ENCODE data around the gene ZNF684.
"Not testable (repeated sequence)": the region's sequence is repeated elsewhere in the genome, so short reads cannot be mapped to it uniquely, and the experiment has no call there.

ZNF684 gene

GRCh38 chr1:40531381-40532061, at the start of gene ZNF684:
TSS of gene ZNF684 (plus strand) at chr1:40531637. CDS start at chr1:40533167, 1,530 bp downstream.
- peak; percentile 76 to 80 for DNase-seq

DNA sequence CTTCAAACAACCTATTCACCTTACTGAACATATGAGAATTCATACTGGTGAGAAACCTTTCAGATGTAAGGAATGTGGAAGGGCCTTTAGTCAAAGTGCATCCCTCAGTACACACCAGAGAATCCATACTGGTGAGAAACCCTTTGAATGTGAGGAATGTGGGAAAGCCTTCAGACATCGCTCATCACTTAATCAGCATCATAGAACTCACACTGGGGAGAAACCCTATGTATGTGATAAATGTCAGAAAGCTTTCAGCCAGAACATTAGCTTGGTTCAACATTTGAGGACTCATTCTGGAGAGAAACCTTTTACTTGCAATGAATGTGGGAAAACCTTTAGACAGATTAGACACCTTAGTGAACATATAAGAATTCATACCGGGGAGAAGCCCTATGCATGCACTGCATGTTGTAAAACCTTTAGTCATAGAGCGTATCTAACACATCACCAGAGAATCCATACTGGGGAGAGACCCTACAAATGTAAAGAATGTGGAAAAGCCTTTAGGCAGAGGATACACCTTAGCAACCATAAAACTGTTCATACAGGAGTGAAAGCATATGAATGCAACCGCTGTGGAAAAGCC, 36.0 kb upstream of the ZNF684 start:
- no peak for DNase-seq

- not testable (repeated sequence) for DNase-seq
Measured at GRCh38 chr1:40502651-40503050, 28.8 kb upstream of the ZNF684 start.

DNA sequence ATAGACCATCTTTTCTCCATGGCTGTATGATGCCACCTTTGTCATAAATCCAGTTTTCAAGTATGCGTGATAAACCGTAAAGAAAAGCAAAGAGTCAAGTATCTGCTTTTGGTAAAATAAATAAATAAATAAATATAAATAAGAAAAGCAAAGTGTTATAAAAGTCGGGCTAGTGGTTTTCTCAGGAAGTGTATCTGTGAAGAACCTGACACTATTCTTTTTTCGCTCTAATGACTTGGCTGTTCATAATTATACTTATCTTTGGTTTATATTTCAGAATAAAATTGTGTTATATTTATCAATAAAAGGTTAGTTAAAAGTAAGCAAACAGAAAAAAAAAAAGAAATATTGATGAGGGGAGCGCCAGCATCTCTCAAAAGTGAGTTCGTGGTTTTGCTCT, 23.5 kb upstream of the ZNF684 start:
- no peak for DNase-seq

DNA sequence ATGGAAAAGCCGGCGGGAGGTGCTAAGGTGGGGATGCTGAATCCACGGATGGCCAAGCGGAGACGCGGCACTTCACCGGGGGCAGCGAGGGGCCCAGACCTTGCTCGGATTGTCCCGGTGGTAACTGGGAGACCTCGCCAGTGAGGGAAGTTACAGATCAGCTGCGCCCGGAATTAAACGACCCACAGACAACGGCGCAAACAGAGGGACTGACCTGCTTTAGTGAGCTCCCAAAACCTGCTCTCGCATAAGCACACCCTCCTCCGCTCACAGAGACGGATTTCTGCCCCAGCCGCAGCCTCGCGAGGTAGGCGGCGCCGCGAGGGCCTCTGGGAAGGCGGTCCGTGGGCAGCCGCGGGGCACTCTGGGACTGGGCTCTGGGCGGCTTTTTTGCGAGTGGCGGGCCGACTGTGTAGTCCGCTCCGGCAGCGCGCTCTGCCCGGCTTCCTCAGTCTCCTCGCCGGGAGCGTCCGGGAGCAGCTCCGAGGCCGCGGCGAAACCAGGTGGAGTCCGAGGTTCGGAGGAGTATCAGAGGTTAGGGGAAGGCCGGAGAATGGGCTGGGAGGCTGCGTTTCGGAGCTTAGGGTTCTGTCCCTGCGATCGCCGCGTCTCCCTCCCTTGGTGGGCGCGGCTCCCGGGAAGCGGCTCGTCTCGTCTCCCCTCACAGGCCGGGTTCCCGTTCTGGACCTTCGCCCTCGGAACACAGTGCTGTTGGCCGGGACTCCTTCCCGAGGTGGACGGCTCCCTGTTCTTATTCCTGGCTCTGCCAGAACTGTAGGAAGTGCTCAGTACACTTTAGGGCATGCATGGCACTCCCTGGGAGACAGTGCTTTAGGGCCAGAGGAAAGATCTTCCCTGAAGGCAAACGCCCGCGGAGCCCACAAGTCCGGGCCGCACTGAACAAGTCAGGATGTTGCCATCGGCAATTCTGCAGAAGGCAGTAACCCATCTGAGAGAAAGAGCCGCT, 22.8 kb upstream of the ZNF684 start, which contains the start of gene EXO5:
Gene EXO5, plus strand, starts transcription at position 393 of the 967 bp plus-strand sequence. CDS start 5,778 bp downstream, outside the sequence.
- DNase-seq, result peak; percentile 27 to 62

- no peak for DNase-seq
Measured at GRCh38 chr1:40519517-40519916, 11.9 kb upstream of the ZNF684 start.

DNA sequence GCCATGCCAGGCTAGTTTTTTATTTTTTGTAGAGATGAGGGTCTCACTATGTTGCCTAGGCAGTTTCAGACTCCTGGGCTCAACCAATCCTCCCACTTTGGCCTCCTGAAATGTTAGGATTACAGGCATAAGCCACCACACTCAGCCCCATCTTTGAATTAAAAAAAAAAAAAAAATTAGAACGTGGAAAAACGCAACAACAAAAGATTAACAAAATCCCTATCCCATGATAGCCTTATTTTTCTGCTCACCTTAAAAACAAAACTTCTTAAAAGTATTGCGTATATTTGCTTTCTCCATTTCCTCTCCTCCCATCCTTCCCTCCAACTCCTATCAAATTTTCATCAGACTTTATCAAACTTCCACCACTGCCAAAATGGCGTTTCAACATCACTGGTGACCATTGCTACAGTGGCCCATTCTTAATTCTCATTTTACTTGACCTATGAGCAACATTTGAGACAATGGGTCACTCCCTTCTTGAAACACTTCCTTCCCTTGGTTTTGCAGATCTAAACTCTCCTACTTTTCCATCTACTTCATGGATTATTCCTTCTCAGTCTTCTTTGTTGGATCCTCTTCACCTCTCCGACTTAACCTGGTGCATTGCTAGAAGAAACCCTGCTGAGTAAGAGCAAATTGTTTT, 579 bp upstream of the ZNF684 start:
- no peak for DNase-seq

DNA sequence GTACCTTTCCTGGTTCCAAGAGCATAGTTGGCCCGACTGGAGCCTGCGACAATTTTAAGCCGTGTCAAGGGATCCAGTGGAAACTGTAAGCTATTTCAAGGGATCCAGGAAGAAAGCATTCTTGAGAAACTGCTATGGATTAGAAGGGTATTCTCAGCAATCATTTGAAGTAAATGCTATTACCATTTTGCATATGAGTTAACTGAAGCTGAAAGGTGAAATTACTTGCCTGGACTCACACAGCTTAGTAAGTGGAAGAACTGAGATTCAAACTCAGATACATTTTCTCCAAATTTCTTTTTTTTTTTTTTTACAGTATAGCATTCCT, 589 bp downstream of the ZNF684 start:
- DNase-seq, result no peak

DNA sequence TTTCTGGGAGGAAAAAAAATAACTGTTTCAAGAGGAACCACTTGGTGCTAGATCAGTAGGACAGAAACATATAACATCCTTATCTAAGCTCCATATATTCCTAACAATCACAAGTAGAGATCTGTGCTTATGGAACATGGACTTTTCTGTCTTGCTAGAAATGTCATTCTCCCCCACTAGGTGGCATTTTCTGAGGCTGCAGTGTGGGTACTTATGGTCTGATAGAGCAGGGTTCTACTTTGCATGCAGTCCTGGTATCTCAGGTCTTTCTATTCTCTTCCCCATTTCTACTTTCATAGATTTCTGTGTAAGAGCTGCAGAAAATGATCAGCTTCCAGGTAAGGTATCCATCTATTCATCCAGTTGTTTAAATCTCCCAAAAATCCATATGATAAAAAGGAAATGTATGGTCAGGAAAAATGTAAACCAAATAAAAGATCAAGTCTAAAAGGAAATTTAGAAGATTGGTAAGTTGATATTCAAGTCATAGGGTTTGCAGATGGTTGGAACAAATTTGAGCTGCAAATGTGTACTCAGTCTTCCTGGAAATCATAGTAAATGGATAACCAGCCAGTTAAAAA, 1.5 kb downstream of the ZNF684 start:
- no peak for DNase-seq

DNA sequence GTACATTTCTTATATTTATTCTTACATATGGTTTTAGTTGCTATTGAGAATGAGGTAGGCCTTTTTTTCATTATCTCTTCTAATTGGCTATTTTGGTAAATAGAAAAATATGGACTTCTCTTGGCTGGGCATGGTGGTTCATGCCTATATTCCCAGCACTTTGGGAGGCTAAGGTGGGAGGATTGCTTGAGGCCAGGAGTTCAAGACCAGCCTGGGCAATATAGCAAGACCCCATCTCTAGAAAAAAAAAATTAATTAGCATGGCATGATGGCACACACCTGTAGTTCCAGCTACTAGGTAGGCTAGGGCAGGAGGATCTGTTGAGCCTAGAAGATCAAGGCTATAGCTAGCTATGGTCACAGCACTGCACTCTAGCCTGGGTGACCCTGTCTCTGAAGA, 3.2 kb downstream of the ZNF684 start:
- no peak for DNase-seq

DNA sequence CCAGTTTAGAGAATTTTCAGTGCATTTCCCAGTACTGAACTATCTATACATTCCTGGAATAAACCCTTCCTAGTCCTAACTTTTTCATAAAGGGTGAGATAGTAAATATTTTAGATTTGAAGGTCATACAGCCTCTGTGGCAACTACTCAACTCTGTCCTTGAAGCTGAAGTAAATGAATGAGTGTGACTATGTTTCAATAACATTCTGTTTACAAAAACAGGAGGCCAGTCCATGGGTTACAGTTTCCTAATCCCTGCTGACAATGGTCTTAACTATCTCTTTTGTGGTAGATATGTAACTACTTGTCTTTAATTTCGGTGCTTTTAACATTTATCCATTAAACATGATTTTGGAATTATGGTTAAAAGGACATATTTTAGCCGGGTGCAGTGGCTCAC, 4.3 kb downstream of the ZNF684 start:
- DNase-seq, result no peak

GRCh38 chr1:40539338-40539737, 7.9 kb downstream of the ZNF684 start:
- DNase-seq, result no peak

DNA sequence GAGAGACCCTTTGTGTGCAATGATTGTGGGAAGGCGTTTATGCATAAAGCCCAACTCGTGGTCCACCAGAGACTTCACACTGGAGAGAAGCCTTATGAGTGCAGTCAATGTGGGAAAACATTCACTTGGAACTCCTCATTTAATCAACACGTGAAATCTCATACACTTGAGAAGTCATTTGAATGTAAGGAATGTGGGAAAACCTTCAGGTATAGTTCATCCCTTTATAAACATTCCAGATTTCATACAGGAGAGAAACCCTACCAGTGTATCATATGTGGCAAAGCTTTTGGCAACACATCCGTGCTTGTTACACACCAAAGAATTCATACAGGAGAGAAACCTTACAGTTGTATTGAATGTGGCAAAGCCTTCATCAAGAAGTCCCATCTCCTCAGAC, 15.5 kb downstream of the ZNF684 start:
- no peak for DNase-seq

DNA sequence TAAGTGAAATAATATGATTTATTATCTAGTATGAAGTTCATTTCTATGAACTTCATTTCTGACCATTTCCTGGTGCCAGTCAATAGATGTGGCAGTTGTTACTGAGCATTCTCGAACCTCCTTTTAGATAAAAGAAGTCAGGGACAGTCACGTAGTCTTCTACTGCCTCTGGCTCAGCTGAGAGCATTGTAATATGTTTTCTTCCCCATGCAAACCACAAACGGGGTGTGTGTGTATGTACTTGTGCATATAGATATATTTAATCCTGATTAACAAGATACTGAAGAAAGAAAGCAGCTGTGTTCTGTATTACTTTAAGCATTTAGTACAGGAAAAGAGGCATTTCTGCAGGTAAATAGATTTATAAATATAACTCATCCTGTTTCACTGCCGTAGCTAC, 21.6 kb downstream of the ZNF684 start:
- no peak for DNase-seq

- DNase-seq, result not testable (repeated sequence)
Measured at GRCh38 chr1:40554807-40555206, 23.4 kb downstream of the ZNF684 start.

GRCh38 chr1:40556121-40556520, 24.7 kb downstream of the ZNF684 start:
- DNase-seq, result no peak

DNA sequence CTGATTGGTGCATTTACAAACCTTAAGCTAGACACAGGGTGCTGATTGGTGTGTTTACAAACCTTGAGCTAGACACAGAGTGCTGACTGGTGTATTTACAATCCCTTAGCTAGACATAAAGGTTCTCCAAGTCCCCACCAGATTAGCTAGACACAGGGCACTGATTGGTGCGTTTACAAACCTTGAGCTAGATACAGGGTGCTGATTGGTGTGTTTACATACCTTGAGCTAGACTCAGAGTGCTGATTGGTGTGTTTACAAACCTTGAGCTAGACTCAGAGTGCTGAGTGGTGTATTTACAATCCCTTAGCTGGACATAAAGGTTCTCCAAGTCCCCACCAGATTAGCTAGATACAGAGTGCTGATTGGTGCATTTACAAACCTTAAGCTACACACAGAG, 26.8 kb downstream of the ZNF684 start:
- not testable (repeated sequence) for DNase-seq

GRCh38 chr1:40562185-40562584, 30.7 kb downstream of the ZNF684 start:
- no peak for DNase-seq

DNA sequence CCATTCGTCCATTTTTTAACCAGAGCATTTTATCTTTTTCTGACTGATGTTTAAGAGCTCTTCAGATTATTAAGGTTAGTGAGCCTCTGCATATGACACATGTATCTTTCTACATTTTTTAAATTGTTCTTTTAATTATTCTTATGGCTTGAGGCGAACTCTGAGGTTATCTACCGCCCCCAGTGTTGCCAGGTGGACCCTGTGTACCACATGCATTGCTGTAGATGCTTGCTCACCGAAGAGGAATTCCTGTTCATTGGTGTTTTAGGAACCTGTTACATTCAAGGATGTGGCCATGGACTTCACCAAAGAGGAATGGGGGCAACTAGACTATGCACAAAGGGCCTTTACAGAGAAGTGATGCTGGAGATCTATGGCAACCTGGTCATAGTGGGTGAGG, 31.8 kb downstream of the ZNF684 start:
- no peak for DNase-seq

DNA sequence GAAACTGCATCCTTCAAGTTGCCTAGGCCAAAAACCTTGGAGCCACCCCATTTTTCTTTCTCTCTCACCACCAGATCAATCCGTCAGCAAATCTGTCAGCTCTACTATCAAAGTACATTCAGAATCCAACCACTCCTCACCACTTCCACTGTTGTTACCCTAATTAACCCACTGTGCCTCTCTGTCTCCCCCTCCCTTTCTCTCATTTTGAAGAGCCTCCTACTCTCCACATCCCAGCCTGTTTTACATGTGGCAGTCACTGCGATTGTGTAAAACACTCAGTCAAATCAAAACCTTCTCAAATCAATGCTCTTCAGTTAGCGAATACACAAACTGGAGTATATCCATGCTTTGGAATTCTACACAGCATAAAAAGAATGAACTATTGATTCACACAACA, 33.1 kb downstream of the ZNF684 start:
- DNase-seq, result no peak

DNA sequence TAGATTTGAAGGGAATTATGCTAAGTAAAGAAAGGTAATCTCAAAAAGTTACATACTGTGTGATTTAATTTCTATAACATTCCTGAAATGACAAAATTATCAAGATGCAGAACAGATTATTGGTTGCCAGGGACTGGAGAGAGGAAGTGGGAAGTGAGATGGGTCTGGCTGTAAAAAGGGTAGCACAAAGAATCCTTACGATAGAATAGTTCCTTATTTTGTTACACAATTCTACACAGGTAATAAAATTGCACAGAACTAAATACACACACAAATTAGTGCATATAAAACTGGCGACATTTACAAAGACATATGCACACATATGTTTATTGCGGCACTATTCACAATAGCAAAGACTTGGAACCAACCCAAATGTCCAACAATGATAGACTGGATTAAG, 33.5 kb downstream of the ZNF684 start:
- DNase-seq, result no peak

DNA sequence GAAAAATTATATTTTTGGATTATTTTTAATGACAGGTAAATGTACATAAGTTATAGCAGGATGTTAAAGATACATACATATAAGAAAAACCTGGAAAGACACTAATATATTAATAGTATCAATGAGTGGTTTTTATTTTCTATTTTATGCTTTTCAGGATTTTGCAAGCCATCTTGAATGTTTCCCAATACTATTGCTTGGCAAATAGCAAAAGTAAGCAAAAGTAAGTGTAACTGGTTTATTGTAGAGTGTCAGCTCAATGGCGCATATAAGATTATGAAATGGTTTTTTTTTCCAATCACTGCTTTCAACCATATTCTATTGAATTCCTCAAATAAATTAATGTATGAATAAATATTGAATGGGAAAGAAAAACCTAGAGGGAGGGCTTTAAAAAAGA, 36.4 kb downstream of the ZNF684 start:
- DNase-seq, result no peak

DNA sequence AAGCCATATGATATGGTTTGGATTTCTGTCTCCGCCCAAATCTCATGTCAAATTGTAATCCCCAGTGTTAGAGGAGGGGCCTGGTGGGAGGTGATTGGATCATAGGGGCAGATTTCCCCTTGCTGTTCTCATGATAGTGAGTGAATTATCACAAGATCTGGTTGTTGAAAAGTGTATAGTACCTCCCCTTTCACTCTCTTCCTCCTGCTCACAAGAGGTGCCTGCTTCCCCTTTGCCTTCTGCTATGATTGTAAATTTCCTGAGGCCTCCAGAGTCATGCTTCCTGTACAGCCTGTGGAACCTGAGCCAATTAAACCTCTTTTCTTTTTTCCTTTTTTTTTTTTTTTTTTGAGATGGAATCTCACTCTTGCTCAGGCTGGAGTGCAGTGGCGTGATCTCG, 43.4 kb downstream of the ZNF684 start:
- DNase-seq, result not testable (repeated sequence)

Data from NCI-H1930 (cell line).